Chondrocyte (in vitro differentiated cells): ENCODE results near the gene SYNE3. TPM values are rescaled to one million over a fixed set of nuclear protein-coding genes. Genes with fewer than 3 reads are reported as not detected.

Experiments
- DNase-seq: peaks from one replicate; pipeline ENCODE4 v3.0.0; 2021; ENCODE audit warnings: mixed read lengths, low spot score
- H3K27ac Mint-ChIP-seq: one replicate; pipeline ENCODE4 v1.8.0; 2021; ENCODE audit warnings: mild to moderate bottlenecking, moderate library complexity, mixed read lengths; ENCODE audit not compliant: unreplicated experiment
- H3K27me3 Mint-ChIP-seq: 2 replicates; pipeline ENCODE4 v1.8.0; 2021; ENCODE audit warnings: low read depth, mixed read lengths
- H3K36me3 Mint-ChIP-seq: 2 replicates; pipeline ENCODE4 v1.8.0; 2021; ENCODE audit warnings: low read depth, mixed read lengths
- H3K4me1 Mint-ChIP-seq: 2 replicates; pipeline ENCODE4 v1.8.0; 2021; ENCODE audit warnings: low read depth, mild to moderate bottlenecking, mixed read lengths
- H3K4me3 Mint-ChIP-seq: one replicate; pipeline ENCODE4 v1.8.0; 2021; ENCODE audit warnings: mild to moderate bottlenecking, moderate library complexity, mixed read lengths; ENCODE audit not compliant: unreplicated experiment
- H3K9me3 Mint-ChIP-seq: 2 replicates; pipeline ENCODE4 v1.8.0; 2021; ENCODE audit warnings: low read depth, mixed read lengths
- CTCF ChIP-seq: fragments of 200-600 bp; sonication (generic); IDR thresholded peaks from 2 replicates; pipeline ENCODE4 v1.5.0; 2021; ENCODE audit warnings: antibody characterized with exemption, mild to moderate bottlenecking, moderate library complexity
- total RNA-seq: library from RNA; stranded (reverse); gene quantifications from 3 replicates; pipeline ENCODE4 v1.2.1, GENCODE V29; 2021

The SYNE3 gene
- total RNA-seq, 1 donor from 2014 or later, result 22.3 TPM

- no peak for TF ChIP-seq CTCF
- Mint-ChIP-seq H3K27ac (no peak overlapping the region), H3K27me3 (no peaks in the 10 kb centered on the region), H3K9me3 (no peaks in the 10 kb centered on the region), H3K36me3 (peaks cover 5% of the 10 kb centered on the region), H3K4me3 (no peak overlapping the region), H3K4me1 (peaks cover 49% of the 10 kb centered on the region)
- DNase-seq, result no peak
Observed at GRCh38 chr14:95499354-95499750, 17.1 kb downstream of the SYNE3 start.

GRCh38 chr14:95498622-95499353 is 17.7 kb downstream of the SYNE3 start:
- DNase-seq, result no peak
- Mint-ChIP-seq H3K27ac (no peak overlapping the region), H3K4me1 (peaks cover 44% of the 10 kb centered on the region), H3K36me3 (peaks cover 5% of the 10 kb centered on the region), H3K9me3 (no peaks in the 10 kb centered on the region), H3K4me3 (no peak overlapping the region), H3K27me3 (no peaks in the 10 kb centered on the region)
- TF ChIP-seq CTCF, result no peak

- TF ChIP-seq CTCF, result no peak
- Mint-ChIP-seq H3K4me1 (peaks cover 39% of the 10 kb centered on the region), H3K36me3 (peaks cover 5% of the 10 kb centered on the region), H3K4me3 (no peak overlapping the region), H3K27me3 (no peaks in the 10 kb centered on the region), H3K9me3 (no peaks in the 10 kb centered on the region), H3K27ac (no peak overlapping the region)
- no peak for DNase-seq
Observed at GRCh38 chr14:95497561-95498011, 18.9 kb downstream of the SYNE3 start.

GRCh38 chr14:95496690-95497259 is 19.7 kb downstream of the SYNE3 start:
- H3K36me3 Mint-ChIP-seq, result peaks cover 5% of the 10 kb centered on the region
- peaks cover 36% of the 10 kb centered on the region for H3K4me1 Mint-ChIP-seq
- H3K27me3 Mint-ChIP-seq, result no peaks in the 10 kb centered on the region
- peak overlapping the region; percentile 64 for H3K27ac Mint-ChIP-seq
- DNase-seq, result no peak
- no peak overlapping the region for H3K4me3 Mint-ChIP-seq
- no peak for TF ChIP-seq CTCF
- H3K9me3 Mint-ChIP-seq, result peaks cover 5% of the 10 kb centered on the region

GRCh38 chr14:95496111-95496681 is 20.3 kb downstream of the SYNE3 start:
- no peak for TF ChIP-seq CTCF
- DNase-seq, result no peak
- Mint-ChIP-seq H3K9me3 (peaks cover 6% of the 10 kb centered on the region), H3K27ac (peak overlapping the region; percentile 64), H3K27me3 (no peaks in the 10 kb centered on the region), H3K4me3 (no peak overlapping the region), H3K4me1 (peaks cover 36% of the 10 kb centered on the region), H3K36me3 (peaks cover 3% of the 10 kb centered on the region)
